ENCODE data around the gene KLRC4. TPM values are rescaled to one million over a fixed set of nuclear protein-coding genes. Genes with fewer than 3 reads are reported as not detected.

KLRC4 gene
- total RNA-seq (under 1 TPM in 2 of 10 donors, not detected in 8; 0.67 to 0.90 TPM), polyA plus RNA-seq (not detected)
- long read RNA-seq, donor 1 = 0 reads
- long read RNA-seq, donor 2 = 0 reads
- long read RNA-seq, donor 3 = 0 reads

- intact Hi-C loops (cut with DNase I) = loop anchor here in 1 of 10 donors (5.0 kb wide), 1 partner anchor 77 kb away; no protein-coding TSS in a partner anchor
These were observed at the start of gene KLRC4 for GRCh38 chr12:10409392-10409791. TSS of gene KLRC4 (minus strand) at chr12:10409757. CDS start at chr12:10409575, 182 bp downstream.

GRCh38 chr12:10457760-10458159 is 48.2 kb upstream of the KLRC4 start:
- H3K36me3 ChIP-seq = no peaks in the 10 kb centered on the region
- intact Hi-C loops (cut with DNase I) = no loop called here
- 87 to 89% methylated on average over 3 of the region's 3 CpGs for WGBS, 2 donors
- DNase-seq (no peak), ATAC-seq (no peak)
- no peaks in the 10 kb centered on the region for H3K27me3 ChIP-seq
- no peak for TF ChIP-seq CTCF (IDR thresholded peaks at IDR 0.05)
- peaks cover 0 to 63% (median 22%) of the 10 kb centered on the region in 11 donors for H3K9me3 ChIP-seq
- H3K27ac ChIP-seq = no peak overlapping the region
- H3K4me1 ChIP-seq = no peaks in the 10 kb centered on the region
- H3K4me3 ChIP-seq = no peak overlapping the region

More at GRCh38 chr12:10409392-10409791, at the start of gene KLRC4:
- Histone ChIP-seq H3K27me3 (peaks cover 0 to 14% (median 0%) of the 10 kb centered on the region in 7 donors), H3K36me3 (no peaks in the 10 kb centered on the region), H3K9me3 (peaks cover 0 to 10% (median 5%) of the 10 kb centered on the region in 11 donors), H3K27ac (peak within 1 kb of the TSS in 1 of 10 donors; percentile 14), H3K4me3 (no peak within 1 kb of the TSS), H3K4me1 (peaks cover 0 to 9% (median 0%) of the 10 kb centered on the region in 9 donors)
- no peak for TF ChIP-seq CTCF (IDR thresholded peaks at IDR 0.05)
- no peak for ATAC-seq
- 0 to 56% methylated on average over 1 of the region's 1 CpG for WGBS, 2 donors
- DNase-seq = no peak

- TF ChIP-seq CTCF (IDR thresholded peaks at IDR 0.05) = no peak
- WGBS, 2 donors = 84 to 94% methylated on average over 2 of the region's 2 CpGs
- DNase-seq = no peak
- no peak overlapping the region for H3K4me3 ChIP-seq
- H3K27me3 ChIP-seq = no peaks in the 10 kb centered on the region
- ATAC-seq = no peak
- intact Hi-C loops (cut with DNase I) = no loop called here
- H3K4me1 ChIP-seq = no peaks in the 10 kb centered on the region
- H3K27ac ChIP-seq = no peak overlapping the region
- H3K36me3 ChIP-seq = no peaks in the 10 kb centered on the region
- H3K9me3 ChIP-seq = peaks cover 0 to 58% (median 22%) of the 10 kb centered on the region in 11 donors
These were observed 47.3 kb upstream of the KLRC4 start for GRCh38 chr12:10456856-10457255.

GRCh38 chr12:10455766-10456165 is 46.2 kb upstream of the KLRC4 start:
- Histone ChIP-seq H3K4me3 (no peak overlapping the region), H3K27me3 (no peaks in the 10 kb centered on the region), H3K36me3 (no peaks in the 10 kb centered on the region), H3K9me3 (peaks cover 0 to 51% (median 22%) of the 10 kb centered on the region in 11 donors), H3K4me1 (no peaks in the 10 kb centered on the region), H3K27ac (no peak overlapping the region)
- DNase-seq (no peak), ATAC-seq (no peak)
- 72 to 89% methylated on average over 1 of the region's 1 CpG for WGBS, 2 donors
- intact Hi-C loops (cut with DNase I) = no loop called here
- TF ChIP-seq CTCF (IDR thresholded peaks at IDR 0.05) = no peak
